ENCODE measurements around the gene TCF7L1. TPM values are rescaled to one million over a fixed set of nuclear protein-coding genes. Genes with fewer than 3 reads are reported as not detected.

Gene TCF7L1
- total RNA-seq, 1 donor from 2014 or later: 1.3 TPM

DNA sequence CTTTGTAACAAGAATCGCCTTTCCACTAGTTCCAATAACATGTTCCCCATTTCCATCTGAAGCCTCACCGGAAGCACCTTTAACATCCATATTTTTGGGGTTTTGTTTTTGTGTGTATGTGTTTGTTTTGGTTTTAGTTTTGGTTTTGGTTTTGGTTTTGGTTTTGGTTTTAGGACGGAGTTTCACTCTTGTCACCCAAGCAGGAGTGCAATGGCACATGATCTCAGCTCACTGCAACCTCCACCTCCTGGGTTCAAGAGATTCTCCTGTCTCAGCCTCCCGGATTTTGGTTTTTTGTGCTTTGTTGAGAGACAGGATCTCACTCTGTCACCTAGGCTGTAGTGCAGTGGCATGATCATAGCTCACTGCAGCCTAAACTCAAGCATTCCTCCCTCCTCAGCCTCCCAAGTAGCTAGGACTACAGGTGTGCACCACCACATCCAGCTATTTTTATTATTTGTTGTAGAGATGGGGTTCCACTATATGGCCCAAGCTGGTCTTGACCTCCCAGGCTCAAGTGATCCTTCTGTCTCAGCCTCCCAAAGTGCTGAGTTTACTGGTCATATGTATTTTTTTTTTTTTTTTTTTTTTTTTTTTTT lies 158.3 kb downstream of the TCF7L1 start:
- TF ChIP-seq, protein P1, sequence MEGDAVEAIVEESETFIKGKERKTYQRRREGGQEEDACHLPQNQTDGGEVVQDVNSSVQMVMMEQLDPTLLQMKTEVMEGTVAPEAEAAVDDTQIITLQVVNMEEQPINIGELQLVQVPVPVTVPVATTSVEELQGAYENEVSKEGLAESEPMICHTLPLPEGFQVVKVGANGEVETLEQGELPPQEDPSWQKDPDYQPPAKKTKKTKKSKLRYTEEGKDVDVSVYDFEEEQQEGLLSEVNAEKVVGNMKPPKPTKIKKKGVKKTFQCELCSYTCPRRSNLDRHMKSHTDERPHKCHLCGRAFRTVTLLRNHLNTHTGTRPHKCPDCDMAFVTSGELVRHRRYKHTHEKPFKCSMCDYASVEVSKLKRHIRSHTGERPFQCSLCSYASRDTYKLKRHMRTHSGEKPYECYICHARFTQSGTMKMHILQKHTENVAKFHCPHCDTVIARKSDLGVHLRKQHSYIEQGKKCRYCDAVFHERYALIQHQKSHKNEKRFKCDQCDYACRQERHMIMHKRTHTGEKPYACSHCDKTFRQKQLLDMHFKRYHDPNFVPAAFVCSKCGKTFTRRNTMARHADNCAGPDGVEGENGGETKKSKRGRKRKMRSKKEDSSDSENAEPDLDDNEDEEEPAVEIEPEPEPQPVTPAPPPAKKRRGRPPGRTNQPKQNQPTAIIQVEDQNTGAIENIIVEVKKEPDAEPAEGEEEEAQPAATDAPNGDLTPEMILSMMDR (IDR thresholded peaks at IDR 0.05; ENCODE audit: insufficient read depth, low read length, severe bottlenecking): no peak
- FAIRE-seq: no peak

DNA sequence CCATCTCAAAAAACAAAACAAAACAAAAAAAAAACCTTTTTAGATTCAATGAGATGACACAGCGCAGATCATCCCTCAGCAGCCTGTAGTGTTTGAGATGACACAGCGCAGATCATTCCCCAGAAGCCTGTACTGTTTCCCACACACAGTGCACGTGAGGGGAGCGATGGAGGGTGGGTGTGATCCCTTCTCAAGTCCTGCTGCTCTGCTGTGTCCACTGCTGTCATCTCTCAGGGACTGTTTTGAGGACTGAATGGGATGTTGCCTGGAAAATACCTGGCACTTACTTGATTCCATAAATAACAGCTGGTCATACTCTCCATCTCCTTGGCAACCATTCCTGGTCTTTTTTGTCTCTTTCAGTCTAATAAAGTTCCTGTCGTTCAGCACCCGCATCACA lies 168.9 kb downstream of the TCF7L1 start:
- TF ChIP-seq, protein P1 (IDR thresholded peaks at IDR 0.05; ENCODE audit: insufficient read depth, low read length, severe bottlenecking): no peak
- no peak for FAIRE-seq
- no peaks in the 10 kb centered on the region for H3K27me3 ChIP-seq (ENCODE audit: control insufficient read depth, insufficient read depth, low read length)
- no peak overlapping the region for H3K4me3 ChIP-seq (ENCODE audit: low read depth, low read length)
- no peak for DNase-seq (ENCODE audit: low read depth)
- H3K36me3 ChIP-seq (ENCODE audit: control insufficient read depth, insufficient read depth, low read length): peaks cover 21% of the 10 kb centered on the region

More for the DNA sequence above, 158.3 kb downstream of the TCF7L1 start:
- no peak for DNase-seq (ENCODE audit: low read depth)
- H3K36me3 ChIP-seq (ENCODE audit: control insufficient read depth, insufficient read depth, low read length): no peaks in the 10 kb centered on the region
- no peaks in the 10 kb centered on the region for H3K27me3 ChIP-seq (ENCODE audit: control insufficient read depth, insufficient read depth, low read length)
- no peak overlapping the region for H3K4me3 ChIP-seq (ENCODE audit: low read depth, low read length)

DNA sequence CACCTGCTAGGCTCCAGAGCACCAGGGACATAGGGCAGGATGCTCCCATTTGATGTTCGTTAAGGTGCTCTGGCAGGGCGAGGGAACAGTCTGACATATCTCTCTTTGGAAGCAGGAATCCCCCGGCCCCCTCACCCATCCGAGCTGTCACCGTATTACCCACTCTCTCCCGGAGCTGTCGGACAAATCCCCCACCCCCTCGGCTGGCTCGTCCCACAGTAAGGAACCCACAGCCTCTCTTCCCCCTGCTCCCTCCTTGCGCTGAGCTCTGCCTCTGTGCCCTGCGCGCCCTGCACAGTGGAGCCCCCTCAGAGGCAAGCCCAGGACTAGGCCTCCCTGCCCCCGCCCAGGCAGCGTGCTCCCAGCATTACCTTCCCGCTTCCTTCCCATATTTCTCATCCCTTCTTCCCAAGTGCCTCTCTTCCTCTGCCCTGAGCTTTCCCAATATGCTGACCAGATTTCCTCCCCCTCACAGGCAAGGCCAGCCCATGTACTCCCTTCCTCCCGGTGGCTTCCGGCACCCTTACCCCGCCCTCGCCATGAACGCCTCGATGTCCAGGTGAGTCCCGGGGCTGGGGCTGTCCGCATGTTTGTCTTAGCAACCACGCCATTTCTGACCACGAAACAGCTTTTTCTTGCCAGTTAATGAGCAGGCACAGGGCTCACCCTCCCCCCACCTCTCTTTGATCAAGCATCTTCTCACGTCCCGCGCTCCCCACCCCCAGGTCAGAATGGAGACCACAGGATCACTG lies 170.8 kb downstream of the TCF7L1 start:
- no peak for FAIRE-seq
- H3K27me3 ChIP-seq (ENCODE audit: control insufficient read depth, insufficient read depth, low read length): no peaks in the 10 kb centered on the region
- TF ChIP-seq, protein P1 (IDR thresholded peaks at IDR 0.05; ENCODE audit: insufficient read depth, low read length, severe bottlenecking): no peak
- DNase-seq (ENCODE audit: low read depth): no peak
- H3K4me3 ChIP-seq (ENCODE audit: low read depth, low read length): no peak overlapping the region
- H3K36me3 ChIP-seq (ENCODE audit: control insufficient read depth, insufficient read depth, low read length): peaks cover 24% of the 10 kb centered on the region

DNA sequence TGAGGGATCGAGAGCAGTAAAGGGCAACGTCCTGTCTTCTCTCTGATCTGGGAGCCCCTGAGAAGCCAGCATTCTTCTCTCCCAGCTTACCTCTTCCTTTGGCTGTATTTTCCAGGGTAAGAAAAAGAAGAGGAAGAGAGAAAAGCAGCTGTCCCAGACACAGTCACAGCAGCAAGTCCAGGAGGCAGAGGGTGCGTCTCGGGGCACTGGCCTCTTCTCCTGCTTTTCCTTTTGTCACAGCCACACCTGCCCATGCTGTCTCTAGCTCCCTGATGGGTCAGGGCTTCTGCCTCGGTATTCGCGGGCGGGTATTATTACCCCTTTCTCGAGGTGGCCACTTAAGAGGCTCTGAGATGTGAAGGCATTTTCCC lies 174.3 kb downstream of the TCF7L1 start:
- no peak for FAIRE-seq
- TF ChIP-seq, protein P1 (IDR thresholded peaks at IDR 0.05; ENCODE audit: insufficient read depth, low read length, severe bottlenecking): no peak
- H3K36me3 ChIP-seq (ENCODE audit: control insufficient read depth, insufficient read depth, low read length): peaks cover 23% of the 10 kb centered on the region
- DNase-seq (ENCODE audit: low read depth): no peak
- no peak overlapping the region for H3K4me3 ChIP-seq (ENCODE audit: low read depth, low read length)
- H3K27me3 ChIP-seq (ENCODE audit: control insufficient read depth, insufficient read depth, low read length): no peaks in the 10 kb centered on the region

DNA sequence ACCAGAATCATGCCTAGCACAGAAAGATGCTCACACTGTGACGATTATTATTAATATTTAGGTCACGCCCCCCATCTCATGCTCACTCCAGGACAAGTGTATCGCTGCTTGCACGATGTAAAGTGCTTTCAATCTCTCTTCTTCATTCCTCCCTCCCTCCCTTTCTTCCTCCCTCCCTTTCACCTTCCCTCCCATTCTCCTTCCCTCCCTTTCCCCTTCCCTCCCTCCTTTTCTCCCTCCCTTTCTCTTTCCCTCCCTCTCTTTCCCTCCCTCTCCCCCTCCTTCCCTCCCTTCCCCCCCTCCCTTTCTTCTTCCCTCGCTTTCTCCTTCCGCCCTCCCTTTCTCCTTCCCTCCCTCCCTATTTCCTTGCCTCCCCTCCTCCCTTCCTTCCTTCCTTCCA lies 175.0 kb downstream of the TCF7L1 start:
- peaks cover 22% of the 10 kb centered on the region for H3K36me3 ChIP-seq (ENCODE audit: control insufficient read depth, insufficient read depth, low read length)
- no peak overlapping the region for H3K4me3 ChIP-seq (ENCODE audit: low read depth, low read length)
- H3K27me3 ChIP-seq (ENCODE audit: control insufficient read depth, insufficient read depth, low read length): no peaks in the 10 kb centered on the region
- DNase-seq (ENCODE audit: low read depth) (no peak), FAIRE-seq (no peak)
- TF ChIP-seq, protein P1 (IDR thresholded peaks at IDR 0.05; ENCODE audit: insufficient read depth, low read length, severe bottlenecking): no peak
